Ishikawa (cell line): Measurements from ENCODE around the gene MRPL18.

Experiments used
- CEBPB ChIP-seq: IDR thresholded peaks from 2 replicates; pipeline ENCODE4 v1.6.1; 2012
- CREB1 ChIP-seq: IDR thresholded peaks from 2 replicates; pipeline ENCODE4 v1.6.1; 2012; ENCODE audit warnings: low read depth
- EP300 ChIP-seq: IDR thresholded peaks from 2 replicates; pipeline ENCODE4 v1.6.1; 2012; ENCODE audit warnings: borderline replicate concordance
- FOXM1 ChIP-seq: IDR thresholded peaks from 2 replicates; pipeline ENCODE4 v1.6.1; 2012; ENCODE audit warnings: low read depth, borderline replicate concordance
- MAX ChIP-seq: IDR thresholded peaks from 2 replicates; pipeline ENCODE4 v1.6.1; 2012
- NFIC ChIP-seq: IDR thresholded peaks from 2 replicates; pipeline ENCODE4 v1.6.1; 2012
- RAD21 ChIP-seq: IDR thresholded peaks from 2 replicates; pipeline ENCODE4 v1.6.1; 2012; ENCODE audit warnings: low read depth
- REST ChIP-seq: IDR thresholded peaks from 2 replicates; pipeline ENCODE4 v1.6.1; 2012; ENCODE audit warnings: low read depth, mild to moderate bottlenecking
- TCF12 ChIP-seq: IDR thresholded peaks from 2 replicates; pipeline ENCODE4 v1.6.1; 2012; ENCODE audit warnings: low read depth
- YY1 ChIP-seq: IDR thresholded peaks from 2 replicates; pipeline ENCODE4 v1.6.1; 2012; ENCODE audit warnings: low read depth
- ZBTB7A ChIP-seq: IDR thresholded peaks from 2 replicates; pipeline ENCODE4 v1.6.1; 2012; ENCODE audit warnings: low read depth

- no peak for TF ChIP-seq NFIC
- TF ChIP-seq CEBPB = no peak
- TF ChIP-seq EP300 = 0 out of 2 replicates have a peak, but pooled peaks have one; percentile 18
- no peak for TF ChIP-seq CREB1
- 0 out of 2 replicates have a peak, but pooled peaks have one; percentile 14 for TF ChIP-seq FOXM1
- no peak for TF ChIP-seq REST
- TF ChIP-seq ZBTB7A = no peak
- TF ChIP-seq MAX = peak; percentile 71
- peak; percentile 69 for TF ChIP-seq YY1
- no peak for TF ChIP-seq RAD21
- TF ChIP-seq TCF12 = peak; percentile 59; the same call in 1 of the 2 replicates
Measured at GRCh38 chr6:159789377-159790148, 704 bp upstream of the MRPL18 start, which contains the start of gene TCP1.
